ENCODE measurements around the gene STIMATE.

GRCh38 chr3:52811452-52812011 is 85.8 kb downstream of the STIMATE start:
- TF ChIP-seq CTCF (IDR thresholded peaks at IDR 0.05) (no peak), POLR2A (IDR thresholded peaks at IDR 0.05) (no peak)
